HL-60 (cell line): Measurements from ENCODE around the gene POLDIP3.
A peak's percentile ranks its signal among the peaks of the same experiment; 100 is the strongest.

Experiments
- DNase-seq, 2 experiments: peaks; one replicate each; pipeline ENCODE4 v3.0.0-alpha.2; 2010 to 2020; ENCODE audit warnings: low read depth in 1 of 2, low spot score in 1 of 2
- H3K27ac ChIP-seq: fragments of 250-450 bp; sonication (Bioruptor Pico); replicated peaks from 2 replicates; pipeline ENCODE4 v1.5.1; 2020; ENCODE audit warnings: mild to moderate bottlenecking, moderate library complexity
- H3K27me3 ChIP-seq: fragments of 250-450 bp; sonication (Bioruptor Pico); 2 replicates; pipeline ENCODE4 v1.5.1; 2021; ENCODE audit warnings: mild to moderate bottlenecking, moderate library complexity; ENCODE audit not compliant: insufficient read depth, poor library complexity, severe bottlenecking
- H3K4me3 ChIP-seq: replicated peaks from 2 replicates; pipeline ENCODE4 v1.5.1; 2011; ENCODE audit warnings: mild to moderate bottlenecking, control low read depth, low read length; ENCODE audit not compliant: insufficient read depth
- GABPA ChIP-seq: IDR thresholded peaks from 2 replicates; pipeline ENCODE4 v1.6.1; 2012; ENCODE audit warnings: low read depth
- POLR2AphosphoS5 ChIP-seq: IDR thresholded peaks from 2 replicates; pipeline ENCODE4 v1.6.1; 2012; ENCODE audit warnings: low read depth
- REST ChIP-seq: IDR thresholded peaks from 2 replicates; pipeline ENCODE4 v1.6.1; 2012; ENCODE audit warnings: low read depth; ENCODE audit not compliant: insufficient replicate concordance
- SPI1 ChIP-seq: IDR thresholded peaks from 2 replicates; pipeline ENCODE4 v1.6.1; 2012; ENCODE audit warnings: low read depth, mild to moderate bottlenecking, borderline replicate concordance
- TF ChIP-seq, protein P1 (sequence below): IDR thresholded peaks from one replicate; pipeline ENCODE4 v1.5.1; 2011; ENCODE audit warnings: low read length, control low read depth, inconsistent platforms; ENCODE audit not compliant: insufficient read depth

POLDIP3 gene

DNA sequence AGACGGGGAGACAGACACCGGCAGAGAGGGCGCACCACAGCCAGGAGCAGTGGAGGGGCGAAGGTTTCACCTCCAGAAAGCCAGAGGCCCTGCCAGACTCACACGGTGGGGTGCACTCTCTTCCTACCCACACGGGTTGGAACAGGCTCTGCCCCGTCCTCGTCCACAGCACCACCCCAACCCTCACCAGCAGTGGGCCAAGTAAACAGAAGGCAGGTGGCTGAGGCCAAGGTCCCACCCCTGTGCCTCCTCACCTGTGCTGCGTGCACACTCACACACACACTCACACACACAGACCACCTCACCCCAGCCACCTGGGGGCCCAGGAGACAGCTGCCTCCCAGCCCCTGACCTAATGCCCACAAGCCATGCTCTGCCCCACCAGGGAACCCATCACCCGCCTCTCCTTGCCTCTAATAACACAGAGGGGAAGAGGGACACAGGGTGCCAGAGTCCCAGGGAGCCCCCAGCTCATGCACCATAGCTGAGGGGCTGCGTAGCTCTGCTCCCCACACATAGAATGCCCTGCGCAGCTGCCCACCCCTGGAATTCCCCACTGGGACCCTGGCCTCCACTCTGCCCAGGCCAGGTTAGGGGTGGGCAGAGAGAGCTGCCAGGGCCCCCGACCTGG, 31.4 kb upstream of the POLDIP3 start:
- Histone ChIP-seq H3K27ac (no peak overlapping the region), H3K27me3 (no peaks in the 10 kb centered on the region), H3K4me3 (no peak overlapping the region)
- no peak for DNase-seq
- TF ChIP-seq REST = no peak
- TF ChIP-seq, protein P1, sequence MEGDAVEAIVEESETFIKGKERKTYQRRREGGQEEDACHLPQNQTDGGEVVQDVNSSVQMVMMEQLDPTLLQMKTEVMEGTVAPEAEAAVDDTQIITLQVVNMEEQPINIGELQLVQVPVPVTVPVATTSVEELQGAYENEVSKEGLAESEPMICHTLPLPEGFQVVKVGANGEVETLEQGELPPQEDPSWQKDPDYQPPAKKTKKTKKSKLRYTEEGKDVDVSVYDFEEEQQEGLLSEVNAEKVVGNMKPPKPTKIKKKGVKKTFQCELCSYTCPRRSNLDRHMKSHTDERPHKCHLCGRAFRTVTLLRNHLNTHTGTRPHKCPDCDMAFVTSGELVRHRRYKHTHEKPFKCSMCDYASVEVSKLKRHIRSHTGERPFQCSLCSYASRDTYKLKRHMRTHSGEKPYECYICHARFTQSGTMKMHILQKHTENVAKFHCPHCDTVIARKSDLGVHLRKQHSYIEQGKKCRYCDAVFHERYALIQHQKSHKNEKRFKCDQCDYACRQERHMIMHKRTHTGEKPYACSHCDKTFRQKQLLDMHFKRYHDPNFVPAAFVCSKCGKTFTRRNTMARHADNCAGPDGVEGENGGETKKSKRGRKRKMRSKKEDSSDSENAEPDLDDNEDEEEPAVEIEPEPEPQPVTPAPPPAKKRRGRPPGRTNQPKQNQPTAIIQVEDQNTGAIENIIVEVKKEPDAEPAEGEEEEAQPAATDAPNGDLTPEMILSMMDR = no peak
- no peak for TF ChIP-seq GABPA

DNA sequence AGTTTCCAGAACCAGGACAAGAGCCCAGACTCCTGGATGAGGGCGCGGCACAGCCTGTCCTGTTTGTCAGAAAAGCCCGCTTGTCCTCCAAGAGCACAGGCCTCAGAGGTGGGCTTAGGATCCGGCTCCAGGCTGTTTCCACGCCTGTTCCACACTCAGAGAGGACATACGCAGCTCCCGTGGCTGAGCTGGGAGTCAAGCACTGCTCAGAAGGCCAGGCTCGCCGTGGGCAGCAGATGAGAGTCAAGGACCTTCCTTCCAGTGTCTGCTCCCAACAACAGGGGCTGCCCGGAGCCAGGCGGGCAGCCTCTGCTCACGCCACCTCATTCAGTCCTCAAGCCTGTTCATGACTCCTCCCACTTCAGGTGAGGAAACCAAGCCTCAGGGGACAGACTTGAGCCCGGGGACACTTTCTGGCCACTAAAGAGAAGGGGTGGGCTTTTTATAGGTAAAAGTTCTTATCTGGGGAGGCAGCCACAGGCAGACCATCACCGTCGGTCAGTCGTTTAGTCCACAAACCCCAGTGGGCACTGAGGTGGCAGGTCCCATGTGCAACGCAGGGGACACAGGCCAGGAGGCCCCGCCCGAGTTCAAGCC, 30.8 kb upstream of the POLDIP3 start:
- Histone ChIP-seq H3K4me3 (no peak overlapping the region), H3K27ac (no peak overlapping the region), H3K27me3 (no peaks in the 10 kb centered on the region)
- no peak for DNase-seq
- TF ChIP-seq POLR2AphosphoS5 (no peak), REST (no peak), GABPA (no peak), SPI1 (no peak)
- TF ChIP-seq, protein P1 = no peak

GRCh38 chr22:42644422-42645340, 30.0 kb upstream of the POLDIP3 start:
- Histone ChIP-seq H3K4me3 (no peak overlapping the region), H3K27me3 (no peaks in the 10 kb centered on the region), H3K27ac (no peak overlapping the region)
- TF ChIP-seq SPI1 = no peak
- no peak for TF ChIP-seq REST
- TF ChIP-seq, protein P1 = no peak
- no peak for TF ChIP-seq GABPA
- TF ChIP-seq POLR2AphosphoS5 = no peak; the same call in 1 of the 2 replicates
- DNase-seq = peak in 1 of 2 experiments; percentile 10
